Left lung (tissue), 10 donors: ENCODE measurements around the gene JAM2. TPM values are rescaled to one million over a fixed set of nuclear protein-coding genes. Genes with fewer than 3 reads are reported as not detected.

Experiments used
- ATAC-seq: fragments of 200-7000 bp; cut with Tn5 transposase; one replicate; pipeline ENCODE4 v1.9.1; 2020; ENCODE audit warnings: moderate library complexity
- DNase-seq, 4 donors: peaks; one replicate each; pipeline ENCODE4 v3.0.0-alpha.2; 2013 to 2020
- H3K27ac ChIP-seq, 2 donors: fragments of 200-600 bp; sonication (generic) in 1 of 2; one replicate each; pipeline versions ENCODE4 v1.5.0 to v1.8.0; 2020 to 2021
- H3K27me3 ChIP-seq, 2 donors: fragments of 200-600 bp; sonication (generic) in 1 of 2; one replicate each; pipeline versions ENCODE4 v1.5.0 to v1.8.0; 2020 to 2021
- H3K36me3 ChIP-seq, 2 donors: fragments of 200-600 bp; sonication (generic) in 1 of 2; one replicate each; pipeline versions ENCODE4 v1.5.0 to v1.8.0; 2020 to 2021
- H3K4me1 ChIP-seq, 2 donors: fragments of 200-600 bp; one replicate each; pipeline ENCODE4 v1.8.0; 2021
- H3K4me3 ChIP-seq, 2 donors: fragments of 200-600 bp; sonication (generic) in 1 of 2; one replicate each; pipeline versions ENCODE4 v1.5.0 to v1.8.0; 2020 to 2021; ENCODE audit warnings: mild to moderate bottlenecking in 1 of 2
- H3K9me3 ChIP-seq, 2 donors: fragments of 200-600 bp; sonication (generic) in 1 of 2; one replicate each; pipeline versions ENCODE4 v1.5.0 to v1.8.0; 2020 to 2021
- CTCF ChIP-seq, 2 donors: fragments of 200-600 bp; sonication (generic) in 1 of 2; IDR thresholded peaks; one replicate each; pipeline versions ENCODE4 v1.5.0 to v1.8.0; 2021; ENCODE audit warnings: antibody characterized with exemption in 2 of 2
- intact Hi-C, 2 donors: fragments of 100-400 bp; cut with DNase I; formaldehyde crosslinking; loops; one replicate each; pipeline versions ENCODE4 v1.11.2 to v1.14.2; 2022
- polyA plus RNA-seq, 6 donors: library from polyadenylated mRNA; unstranded; fragments of 120-200 nt; gene quantifications; one replicate each; pipeline ENCODE4 v1.2.1, GENCODE V29; 2013; ENCODE audit not compliant: insufficient read length in 6 of 6
- total RNA-seq, 2 donors: library from RNA; stranded (reverse); fragmentation: NEBNext Ultra II Directional; extraction: Animal tissue kit (Norgen Biotek cat#: 25700); gene quantifications; one replicate each; pipeline ENCODE4 v1.2.1, GENCODE V29; 2021
- donor health status: DM: no; HTN: yes; CAD: no.
- donor health status: DM: no; HTN: no; CAD: no.

The JAM2 gene
- total and polyA plus RNA-seq, 8 donors, result 14.1 to 42.6 (median 34.2) TPM

DNA sequence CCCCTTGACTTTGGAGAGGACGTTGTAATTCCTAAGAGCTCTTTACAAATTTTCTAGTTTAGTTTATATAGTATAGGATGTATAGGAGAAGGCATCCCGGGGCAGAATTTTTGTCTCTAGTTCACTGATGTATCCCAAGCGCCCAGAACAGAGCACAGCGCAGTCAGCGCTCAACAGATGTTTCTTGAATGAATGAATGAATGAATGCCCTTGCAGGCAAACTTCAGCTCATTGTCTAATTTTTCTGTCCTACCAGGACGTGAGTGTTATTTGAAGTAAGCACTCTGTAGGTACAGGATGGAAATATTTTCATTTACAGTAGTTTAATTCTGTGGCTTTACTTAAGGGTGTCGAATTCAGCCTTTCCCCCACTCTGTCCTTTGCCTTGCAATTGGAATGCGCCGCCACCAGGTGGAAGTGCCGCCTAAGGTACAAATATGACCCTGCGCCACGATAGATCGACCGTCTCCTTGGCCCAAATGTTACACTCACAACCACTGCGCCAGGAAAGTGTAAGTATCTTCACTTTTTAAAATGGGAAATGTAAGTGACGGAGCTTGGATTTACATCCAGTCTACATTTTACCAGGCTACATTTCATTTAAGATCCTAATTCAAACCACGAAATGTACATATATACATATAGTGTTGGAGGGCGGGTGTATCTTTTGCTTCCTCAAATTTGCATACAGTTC lies 30.9 kb upstream of the JAM2 start:
- H3K36me3 ChIP-seq, result peaks cover 0 to 25% of the 10 kb centered on the region in 2 donors
- peak overlapping the region; percentile 70 to 79 for H3K4me3 ChIP-seq
- H3K4me1 ChIP-seq, result peaks cover 4 to 34% of the 10 kb centered on the region in 2 donors
- TF ChIP-seq CTCF (IDR thresholded peaks at IDR 0.05), result peak; percentile 91 to 95
- H3K27ac ChIP-seq, result peak overlapping the region; percentile 72 to 82
- ATAC-seq (peak; percentile 95), DNase-seq (peak; percentile 79 to 87 (median 83))
- H3K27me3 ChIP-seq, result no peaks in the 10 kb centered on the region
- intact Hi-C loops, result loop anchor here in 1 of 2 donors (5.0 kb wide), 1 partner anchor 104 kb away; no protein-coding TSS in a partner anchor
- H3K9me3 ChIP-seq, result no peaks in the 10 kb centered on the region

- Histone ChIP-seq H3K4me1 (no peaks in the 10 kb centered on the region), H3K27me3 (no peaks in the 10 kb centered on the region), H3K4me3 (no peak overlapping the region), H3K27ac (no peak overlapping the region), H3K36me3 (no peaks in the 10 kb centered on the region), H3K9me3 (no peaks in the 10 kb centered on the region)
- ATAC-seq (no peak), DNase-seq (no peak)
- intact Hi-C loops, result loop anchor here in 1 of 2 donors (10.0 kb wide), 1 partner anchor 90 kb away; no protein-coding TSS in a partner anchor
- no peak for TF ChIP-seq CTCF (IDR thresholded peaks at IDR 0.05)
Measured at GRCh38 chr21:25614441-25614840, 24.6 kb upstream of the JAM2 start.

DNA sequence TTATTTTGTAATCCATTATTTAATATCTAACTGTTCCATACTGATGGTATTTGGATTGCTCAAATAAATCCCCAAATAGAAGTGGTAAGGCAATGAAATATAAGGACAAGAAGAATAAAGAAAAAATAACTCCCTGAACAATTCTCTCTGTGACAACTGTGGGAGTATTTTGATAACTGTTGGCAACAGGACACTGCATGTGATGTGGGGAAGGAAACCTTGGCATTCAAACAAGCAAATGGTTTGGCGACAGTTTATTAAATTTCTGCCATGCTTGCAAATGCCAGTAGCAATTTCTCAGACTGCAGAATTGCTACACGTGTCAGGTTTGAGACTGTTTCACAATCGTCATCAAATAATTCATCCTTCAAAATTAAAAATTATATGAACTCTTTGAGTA lies 23.2 kb upstream of the JAM2 start:
- Histone ChIP-seq H3K4me3 (no peak overlapping the region), H3K36me3 (no peaks in the 10 kb centered on the region), H3K27ac (no peak overlapping the region), H3K4me1 (no peaks in the 10 kb centered on the region), H3K9me3 (no peaks in the 10 kb centered on the region), H3K27me3 (no peaks in the 10 kb centered on the region)
- no peak for TF ChIP-seq CTCF (IDR thresholded peaks at IDR 0.05)
- intact Hi-C loops, result loop anchor here in 1 of 2 donors (10.0 kb wide), 1 partner anchor 89 kb away; no protein-coding TSS in a partner anchor
- DNase-seq, result no peak
- ATAC-seq, result no peak

- intact Hi-C loops, result loop anchor here in 1 of 2 donors (10.0 kb wide), 1 partner anchor 86 kb away; no protein-coding TSS in a partner anchor
- no peak overlapping the region for H3K4me3 ChIP-seq
- H3K27ac ChIP-seq, result no peak overlapping the region
- ATAC-seq (no peak), DNase-seq (no peak)
- H3K4me1 ChIP-seq, result no peaks in the 10 kb centered on the region
- no peak for TF ChIP-seq CTCF (IDR thresholded peaks at IDR 0.05)
- H3K36me3 ChIP-seq, result no peaks in the 10 kb centered on the region
- H3K9me3 ChIP-seq, result no peaks in the 10 kb centered on the region
- no peaks in the 10 kb centered on the region for H3K27me3 ChIP-seq
Measured at GRCh38 chr21:25619198-25619597, 19.9 kb upstream of the JAM2 start.

GRCh38 chr21:25624511-25624910 lies 14.5 kb upstream of the JAM2 start:
- TF ChIP-seq CTCF (IDR thresholded peaks at IDR 0.05), result no peak
- H3K27me3 ChIP-seq, result no peaks in the 10 kb centered on the region
- no peak for DNase-seq
- H3K4me1 ChIP-seq, result no peaks in the 10 kb centered on the region
- no peaks in the 10 kb centered on the region for H3K9me3 ChIP-seq
- no peak overlapping the region for H3K27ac ChIP-seq
- intact Hi-C loops, result no loop called here
- ATAC-seq, result no peak
- no peak overlapping the region for H3K4me3 ChIP-seq
- H3K36me3 ChIP-seq, result no peaks in the 10 kb centered on the region
